ENCODE measurements around the gene FGD3. TPM values are rescaled to one million over a fixed set of nuclear protein-coding genes. Genes with fewer than 3 reads are reported as not detected.

The FGD3 gene
- total RNA-seq = not detected in 2 replicates

GRCh38 chr9:92947268-92948037 lies at the start of gene FGD3:
Gene FGD3, plus strand, starts transcription at chr9:92947523. Its CDS starts 28,734 bp downstream, at chr9:92976257.

GRCh38 chr9:93058355-93059010 lies 111.2 kb downstream of the FGD3 start, which contains the start of gene SUSD3:
Gene SUSD3, plus strand, starts transcription at chr9:93058701. Its CDS starts 42 bp downstream, at chr9:93058743.

Other genes with a start within 250 kb of the FGD3 start
- gene BICD2, start 182.7 kb upstream of the FGD3 start, total RNA-seq = 43.3 and 60.2 TPM in 2 replicates
- 10.8 and 14.8 TPM in 2 replicates for gene ZNF484, start 69.5 kb upstream of the FGD3 start, total RNA-seq
- 0.73 and 1.3 TPM in 2 replicates for gene SUSD3, start 111.2 kb downstream of the FGD3 start, total RNA-seq
- 61.9 and 91.5 TPM in 2 replicates for gene CARD19, start 148.7 kb downstream of the FGD3 start, total RNA-seq
- 21.5 and 86.8 TPM in 2 replicates for gene NINJ1, start 186.7 kb downstream of the FGD3 start, total RNA-seq
- 0.15 TPM in 1 of 2 replicates, not detected in the other for gene WNK2, start 236.6 kb downstream of the FGD3 start, total RNA-seq